ENCODE results near the gene YIPF3.
"Not testable (repeated sequence)": the region's sequence is repeated elsewhere in the genome, so short reads cannot be mapped to it uniquely, and the experiment has no call there.

Gene YIPF3

DNA sequence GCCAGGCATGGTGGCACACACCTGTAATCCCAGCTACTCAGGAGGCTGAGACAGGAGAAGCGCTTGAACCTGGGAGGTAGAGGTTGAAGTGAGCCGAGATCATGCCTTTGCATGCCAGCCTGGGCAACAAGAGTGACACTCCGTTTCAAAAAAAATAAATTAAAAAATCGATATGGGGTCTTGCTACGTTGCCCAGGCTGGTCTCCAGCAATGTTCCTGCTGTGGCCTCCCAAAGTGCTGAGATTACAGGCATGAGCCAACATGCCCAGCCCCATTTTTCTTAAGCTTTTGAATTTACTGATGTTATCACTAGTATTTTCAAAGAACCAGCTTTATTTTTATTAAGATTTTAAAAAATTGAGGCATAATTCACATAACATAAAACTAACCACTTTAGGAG is 23.8 kb upstream of the YIPF3 start:
- POLR2A ChIA-PET = no interaction called here
- CTCF ChIA-PET = no interaction called here

DNA sequence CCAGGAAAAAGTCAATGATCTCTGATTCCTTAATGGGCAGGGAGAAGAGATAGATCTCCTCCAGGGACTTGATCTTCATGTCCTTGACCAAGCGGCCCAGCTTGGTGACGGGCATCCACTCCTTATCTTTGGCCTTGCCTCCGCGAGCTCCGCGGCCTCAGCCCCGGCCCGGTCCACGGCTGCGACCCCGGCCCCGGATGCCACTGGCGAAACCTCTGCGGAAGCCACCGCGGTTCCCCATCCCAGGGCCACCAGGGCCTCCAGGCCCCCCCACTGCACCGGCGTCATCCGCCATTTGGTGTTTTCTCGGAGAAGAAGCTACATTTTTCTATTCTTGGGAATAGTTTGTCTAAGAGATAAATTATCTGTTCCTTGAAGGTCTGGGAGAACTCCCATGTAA is 22.7 kb upstream of the YIPF3 start:
- CTCF ChIA-PET = not testable (repeated sequence)

More for the DNA sequence above, 23.8 kb upstream of the YIPF3 start:
- no peak for TF ChIP-seq LEF1 (IDR thresholded peaks at IDR 0.05; ENCODE audit: borderline replicate concordance)
- TF ChIP-seq SUZ12 (IDR thresholded peaks at IDR 0.05) = no peak
- TF ChIP-seq L3MBTL2 (conservative IDR thresholded peaks at IDR 0.05) = no peak
- no peak for TF ChIP-seq CTBP1 (IDR thresholded peaks at IDR 0.05; ENCODE audit: borderline replicate concordance)
- no peak for TF ChIP-seq ZNF384 (IDR thresholded peaks at IDR 0.05)
- no peak for TF ChIP-seq HDGF (IDR thresholded peaks at IDR 0.05; ENCODE audit: borderline replicate concordance)
- no peak for TF ChIP-seq NFRKB (IDR thresholded peaks at IDR 0.05)
- TF ChIP-seq, protein P1, sequence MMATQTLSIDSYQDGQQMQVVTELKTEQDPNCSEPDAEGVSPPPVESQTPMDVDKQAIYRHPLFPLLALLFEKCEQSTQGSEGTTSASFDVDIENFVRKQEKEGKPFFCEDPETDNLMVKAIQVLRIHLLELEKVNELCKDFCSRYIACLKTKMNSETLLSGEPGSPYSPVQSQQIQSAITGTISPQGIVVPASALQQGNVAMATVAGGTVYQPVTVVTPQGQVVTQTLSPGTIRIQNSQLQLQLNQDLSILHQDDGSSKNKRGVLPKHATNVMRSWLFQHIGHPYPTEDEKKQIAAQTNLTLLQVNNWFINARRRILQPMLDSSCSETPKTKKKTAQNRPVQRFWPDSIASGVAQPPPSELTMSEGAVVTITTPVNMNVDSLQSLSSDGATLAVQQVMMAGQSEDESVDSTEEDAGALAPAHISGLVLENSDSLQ (IDR thresholded peaks at IDR 0.05) = no peak
- TF ChIP-seq FOXK2 (IDR thresholded peaks at IDR 0.05) = no peak
- no peak for TF ChIP-seq FOXA1 (IDR thresholded peaks at IDR 0.05)
- TF ChIP-seq BHLHE40 (IDR thresholded peaks at IDR 0.05; ENCODE audit: borderline replicate concordance) = no peak
- no peak for TF ChIP-seq SP1 (IDR thresholded peaks at IDR 0.05)
- no peak for DNase-seq (ENCODE audit: extremely low spot score)

DNA sequence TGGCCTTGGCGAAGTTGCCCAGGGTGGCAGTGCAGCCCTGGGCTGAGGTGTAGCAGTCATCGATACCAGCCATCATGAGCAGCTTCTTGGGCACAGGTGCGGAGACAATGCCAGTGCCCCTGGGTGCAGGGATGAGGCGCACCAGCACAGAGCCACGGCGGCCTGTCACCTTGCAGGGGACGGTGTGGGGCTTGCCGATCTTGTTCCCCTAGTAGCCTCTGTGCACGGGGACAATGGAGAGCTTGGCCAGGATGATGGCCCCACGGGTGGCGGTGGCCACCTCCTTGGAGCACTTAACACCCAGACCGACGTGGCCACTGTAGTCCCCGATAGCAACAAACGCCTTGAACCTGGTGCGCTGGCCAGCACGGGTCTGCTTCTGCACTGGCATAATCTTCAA is 22.3 kb upstream of the YIPF3 start:
- DNase-seq (ENCODE audit: extremely low spot score); POLR2A ChIA-PET; CTCF ChIA-PET: not testable (repeated sequence)

More for the DNA sequence above, 22.7 kb upstream of the YIPF3 start:
- POLR2A ChIA-PET; DNase-seq (ENCODE audit: extremely low spot score): not testable (repeated sequence)

DNA sequence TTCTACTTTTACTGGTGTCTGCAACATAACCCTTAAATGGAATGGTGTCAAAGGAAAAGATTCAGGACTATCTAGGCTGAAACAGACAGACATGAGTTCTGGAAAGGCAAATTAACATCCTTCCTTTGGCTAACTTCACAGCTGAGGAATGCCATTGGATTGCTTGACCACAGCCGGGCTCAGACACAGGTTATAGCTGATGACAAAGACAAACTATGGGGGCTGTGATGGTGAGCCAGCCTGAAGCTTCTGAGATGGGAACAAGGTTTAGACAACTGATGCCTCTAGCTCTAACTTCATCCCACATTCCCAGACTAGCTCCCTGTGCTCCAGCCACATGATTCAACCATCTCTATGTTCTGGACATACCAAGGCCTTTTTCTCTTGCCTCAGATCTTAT is 15.5 kb upstream of the YIPF3 start:
- ChIA-PET POLR2A (interaction anchor here (0.8 to 1.2 kb wide), 4 partner anchors 12 to 97 kb away, joined by 3 to 5 read pairs (median 4); partner anchors contain the start of genes GTPBP2, POLH, POLR1C and XPO5), CTCF (interaction anchor here (1.2 kb wide), 1 partner anchor 11 kb away, joined by 3 read pairs; no protein-coding TSS in a partner anchor)
- TF ChIP-seq FOXM1 (IDR thresholded peaks at IDR 0.05; ENCODE audit: borderline replicate concordance) = no peak
- no peak for DNase-seq (ENCODE audit: extremely low spot score)

DNA sequence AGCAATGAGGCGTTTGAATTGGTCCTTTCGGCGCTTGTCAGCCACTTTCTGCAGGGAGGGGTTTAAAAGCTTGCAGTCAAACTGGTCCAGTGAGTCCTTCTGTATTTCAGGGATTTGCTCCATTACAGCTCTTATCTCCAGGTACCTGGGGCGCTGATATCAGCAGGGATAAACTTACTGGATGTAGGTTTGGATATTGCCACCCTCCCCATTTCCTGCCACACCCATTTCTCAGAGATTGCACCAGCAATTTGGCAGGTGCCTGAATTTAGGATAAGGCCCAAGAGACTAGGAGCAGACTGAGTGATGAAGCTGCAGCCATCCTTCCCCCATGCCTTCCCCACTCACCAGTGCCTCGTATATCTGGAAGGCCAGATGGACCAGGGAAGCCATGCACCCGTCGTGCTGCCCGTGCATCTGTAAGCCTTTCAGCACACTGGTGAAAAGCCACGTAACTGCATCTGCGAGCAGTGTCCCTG is 7.8 kb upstream of the YIPF3 start:
- ChIA-PET CTCF (no interaction called here), POLR2A (no interaction called here)
- no peak for TF ChIP-seq ELF4 (IDR thresholded peaks at IDR 0.05)
- TF ChIP-seq, protein P1 (IDR thresholded peaks at IDR 0.05) = no peak
- no peak for TF ChIP-seq SUZ12 (IDR thresholded peaks at IDR 0.05)
- no peak for TF ChIP-seq FOXA1 (IDR thresholded peaks at IDR 0.05)
- no peak for TF ChIP-seq TARDBP (IDR thresholded peaks at IDR 0.05)
- no peak for TF ChIP-seq FOXK2 (IDR thresholded peaks at IDR 0.05)
- no peak for TF ChIP-seq BHLHE40 (IDR thresholded peaks at IDR 0.05; ENCODE audit: borderline replicate concordance)
- no peak for TF ChIP-seq ARNT (IDR thresholded peaks at IDR 0.05)
- TF ChIP-seq CTBP1 (IDR thresholded peaks at IDR 0.05; ENCODE audit: borderline replicate concordance) = no peak
- no peak for TF ChIP-seq FOXM1 (IDR thresholded peaks at IDR 0.05; ENCODE audit: borderline replicate concordance)
- no peak for TF ChIP-seq LEF1 (IDR thresholded peaks at IDR 0.05; ENCODE audit: borderline replicate concordance)
- no peak for TF ChIP-seq SP1 (IDR thresholded peaks at IDR 0.05)
- no peak for DNase-seq (ENCODE audit: extremely low spot score)

DNA sequence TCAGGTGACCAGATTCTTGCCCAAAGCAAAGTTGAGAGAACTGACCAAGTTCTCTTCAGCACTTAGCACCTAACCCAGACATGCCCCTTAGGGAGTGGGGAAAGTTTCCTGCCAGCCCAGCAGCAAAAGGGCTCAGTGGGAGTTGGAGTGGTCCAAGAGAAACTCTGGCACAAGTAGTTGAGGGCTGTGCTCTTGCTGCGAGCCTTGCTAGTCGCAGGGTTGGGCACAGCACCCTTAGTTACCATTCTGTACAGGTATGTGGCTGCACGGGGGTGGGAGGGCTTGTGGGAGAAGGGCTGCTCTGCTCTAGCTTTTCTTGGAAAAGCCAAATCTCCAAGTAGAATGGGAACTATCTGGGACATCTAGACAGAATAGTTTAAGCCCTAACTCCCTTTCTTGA is 6.6 kb upstream of the YIPF3 start:
- ChIA-PET POLR2A (no interaction called here), CTCF (no interaction called here)
- TF ChIP-seq FOXM1 (IDR thresholded peaks at IDR 0.05; ENCODE audit: borderline replicate concordance) = no peak
- no peak for TF ChIP-seq ARNT (IDR thresholded peaks at IDR 0.05)
- no peak for TF ChIP-seq HDGF (IDR thresholded peaks at IDR 0.05; ENCODE audit: borderline replicate concordance)
- TF ChIP-seq SUZ12 (IDR thresholded peaks at IDR 0.05) = no peak
- TF ChIP-seq BHLHE40 (IDR thresholded peaks at IDR 0.05; ENCODE audit: borderline replicate concordance) = no peak
- TF ChIP-seq CTBP1 (IDR thresholded peaks at IDR 0.05; ENCODE audit: borderline replicate concordance) = no peak
- TF ChIP-seq, protein P1 (IDR thresholded peaks at IDR 0.05) = no peak
- TF ChIP-seq ZNF384 (IDR thresholded peaks at IDR 0.05) = no peak
- no peak for TF ChIP-seq ELF4 (IDR thresholded peaks at IDR 0.05)
- no peak for TF ChIP-seq NFRKB (IDR thresholded peaks at IDR 0.05)
- no peak for TF ChIP-seq SP1 (IDR thresholded peaks at IDR 0.05)
- TF ChIP-seq FOXA1 (IDR thresholded peaks at IDR 0.05) = no peak
- TF ChIP-seq LEF1 (IDR thresholded peaks at IDR 0.05; ENCODE audit: borderline replicate concordance) = no peak
- no peak for TF ChIP-seq L3MBTL2 (conservative IDR thresholded peaks at IDR 0.05)
- no peak for TF ChIP-seq TARDBP (IDR thresholded peaks at IDR 0.05)
- no peak for DNase-seq (ENCODE audit: extremely low spot score)

DNA sequence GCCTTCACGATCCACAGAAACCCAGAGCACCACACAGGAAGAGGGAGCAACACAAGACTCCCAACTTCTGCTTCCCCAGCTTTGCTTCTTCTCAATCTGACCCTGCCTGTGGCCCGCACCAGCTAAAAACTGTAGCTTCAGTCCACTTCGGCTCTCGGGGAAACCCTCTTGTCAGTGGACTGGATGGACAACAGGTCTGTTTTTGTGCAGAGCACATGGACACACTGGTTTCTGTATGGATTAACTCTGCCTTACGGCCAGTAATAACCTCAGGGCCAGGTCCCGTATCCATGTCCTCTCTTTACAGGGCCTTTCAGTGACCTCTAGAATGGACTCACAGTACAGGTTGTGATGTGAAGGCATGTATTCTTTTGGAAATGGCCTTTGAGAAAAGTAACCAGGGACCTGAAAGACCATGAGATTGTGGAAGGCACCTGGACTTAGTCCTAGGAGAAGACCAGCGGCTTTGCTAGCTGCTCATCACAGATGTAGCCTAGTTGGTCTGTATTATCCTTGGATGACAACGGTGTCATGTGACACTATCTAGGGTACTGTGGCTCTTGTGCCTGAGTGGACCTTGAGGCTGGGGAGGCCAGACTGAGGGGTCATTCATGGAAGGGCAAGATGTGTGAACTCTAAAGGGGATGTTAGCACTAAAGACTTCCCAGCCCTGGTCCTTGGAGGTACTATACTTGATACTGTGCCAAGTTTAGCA is 6.0 kb upstream of the YIPF3 start:
- POLR2A ChIA-PET = interaction anchor here (1.4 kb wide), 1 partner anchor 11 kb away, joined by 3 read pairs; no protein-coding TSS in a partner anchor
- CTCF ChIA-PET = no interaction called here
- DNase-seq (ENCODE audit: extremely low spot score) = no peak
- TF ChIP-seq ELF4 (IDR thresholded peaks at IDR 0.05) (no peak), FOXM1 (IDR thresholded peaks at IDR 0.05; ENCODE audit: borderline replicate concordance) (no peak), ZNF384 (IDR thresholded peaks at IDR 0.05) (no peak)
